Measurements from ENCODE around the gene SH3PXD2A.
A peak's percentile ranks its signal among the peaks of the same experiment; 100 is the strongest.

SH3PXD2A gene

GRCh38 chr10:103552856-103553742, 302.3 kb downstream of the SH3PXD2A start:
- Histone ChIP-seq H3K4me3 (ENCODE audit: low read length in 2 of 2) (no peak overlapping the region), H3K36me3 (ENCODE audit: control insufficient read depth in 2 of 2, insufficient read depth in 2 of 2, low read length in 2 of 2) (no peaks in the 10 kb centered on the region), H3K27ac (ENCODE audit: low read depth in 2 of 2, low read length in 2 of 2) (no peak overlapping the region), H3K27me3 (ENCODE audit: control insufficient read depth in 2 of 2, insufficient read depth in 2 of 2, low read length in 2 of 2) (peaks cover 4 to 5% of the 10 kb centered on the region in 2 donors), H3K4me1 (ENCODE audit: control insufficient read depth in 2 of 2, insufficient read depth in 2 of 2, low read length in 2 of 2) (peaks cover 16 to 39% of the 10 kb centered on the region in 2 donors), H3K9ac (ENCODE audit: low read depth in 1 of 2, low read length in 2 of 2) (no peak overlapping the region), H3K9me3 (ENCODE audit: control insufficient read depth in 2 of 2, low read length in 2 of 2) (no peaks in the 10 kb centered on the region)

GRCh38 chr10:103551619-103552602, 303.5 kb downstream of the SH3PXD2A start:
- H3K9me3 ChIP-seq (ENCODE audit: control insufficient read depth in 2 of 2, low read length in 2 of 2) = no peaks in the 10 kb centered on the region
- peaks cover 21 to 43% of the 10 kb centered on the region in 2 donors for H3K4me1 ChIP-seq (ENCODE audit: control insufficient read depth in 2 of 2, insufficient read depth in 2 of 2, low read length in 2 of 2)
- H3K4me3 ChIP-seq (ENCODE audit: low read length in 2 of 2) = no peak overlapping the region
- no peak overlapping the region for H3K9ac ChIP-seq (ENCODE audit: low read depth in 1 of 2, low read length in 2 of 2)
- H3K36me3 ChIP-seq (ENCODE audit: control insufficient read depth in 2 of 2, insufficient read depth in 2 of 2, low read length in 2 of 2) = no peaks in the 10 kb centered on the region
- H3K27ac ChIP-seq (ENCODE audit: low read depth in 2 of 2, low read length in 2 of 2) = no peak overlapping the region
- H3K27me3 ChIP-seq (ENCODE audit: control insufficient read depth in 2 of 2, insufficient read depth in 2 of 2, low read length in 2 of 2) = peaks cover 4 to 5% of the 10 kb centered on the region in 2 donors

GRCh38 chr10:103550229-103550628, 305.1 kb downstream of the SH3PXD2A start:
- H3K36me3 ChIP-seq (ENCODE audit: control insufficient read depth in 2 of 2, insufficient read depth in 2 of 2, low read length in 2 of 2) = no peaks in the 10 kb centered on the region

GRCh38 chr10:103549349-103549685, 306.1 kb downstream of the SH3PXD2A start:
- no peaks in the 10 kb centered on the region for H3K9me3 ChIP-seq (ENCODE audit: control insufficient read depth in 2 of 2, low read length in 2 of 2)
- peak overlapping the region; percentile 17 to 32 for H3K9ac ChIP-seq (ENCODE audit: low read depth in 1 of 2, low read length in 2 of 2)
- H3K27ac ChIP-seq (ENCODE audit: low read depth in 2 of 2, low read length in 2 of 2) = peak overlapping the region; percentile 74 to 77
- peaks cover 33 to 41% of the 10 kb centered on the region in 2 donors for H3K4me1 ChIP-seq (ENCODE audit: control insufficient read depth in 2 of 2, insufficient read depth in 2 of 2, low read length in 2 of 2)
- H3K36me3 ChIP-seq (ENCODE audit: control insufficient read depth in 2 of 2, insufficient read depth in 2 of 2, low read length in 2 of 2) = no peaks in the 10 kb centered on the region
- peak overlapping the region in 1 of 2 donors; percentile 18 for H3K4me3 ChIP-seq (ENCODE audit: low read length in 2 of 2)
- H3K27me3 ChIP-seq (ENCODE audit: control insufficient read depth in 2 of 2, insufficient read depth in 2 of 2, low read length in 2 of 2) = peaks cover 0 to under 1% of the 10 kb centered on the region in 2 donors

More at GRCh38 chr10:103550229-103550628, 305.1 kb downstream of the SH3PXD2A start:
- Histone ChIP-seq H3K27me3 (ENCODE audit: control insufficient read depth in 2 of 2, insufficient read depth in 2 of 2, low read length in 2 of 2) (peaks cover 0 to 3% of the 10 kb centered on the region in 2 donors), H3K9me3 (ENCODE audit: control insufficient read depth in 2 of 2, low read length in 2 of 2) (no peaks in the 10 kb centered on the region), H3K27ac (ENCODE audit: low read depth in 2 of 2, low read length in 2 of 2) (peak overlapping the region; percentile 74 to 77), H3K9ac (ENCODE audit: low read depth in 1 of 2, low read length in 2 of 2) (no peak overlapping the region), H3K4me1 (ENCODE audit: control insufficient read depth in 2 of 2, insufficient read depth in 2 of 2, low read length in 2 of 2) (peaks cover 27 to 42% of the 10 kb centered on the region in 2 donors), H3K4me3 (ENCODE audit: low read length in 2 of 2) (no peak overlapping the region)

GRCh38 chr10:103548581-103549348, 306.6 kb downstream of the SH3PXD2A start:
- Histone ChIP-seq H3K4me1 (ENCODE audit: control insufficient read depth in 2 of 2, insufficient read depth in 2 of 2, low read length in 2 of 2) (peaks cover 33 to 40% of the 10 kb centered on the region in 2 donors), H3K27me3 (ENCODE audit: control insufficient read depth in 2 of 2, insufficient read depth in 2 of 2, low read length in 2 of 2) (no peaks in the 10 kb centered on the region), H3K9me3 (ENCODE audit: control insufficient read depth in 2 of 2, low read length in 2 of 2) (no peaks in the 10 kb centered on the region), H3K4me3 (ENCODE audit: low read length in 2 of 2) (peak overlapping the region in 1 of 2 donors; percentile 18), H3K36me3 (ENCODE audit: control insufficient read depth in 2 of 2, insufficient read depth in 2 of 2, low read length in 2 of 2) (no peaks in the 10 kb centered on the region), H3K27ac (ENCODE audit: low read depth in 2 of 2, low read length in 2 of 2) (peak overlapping the region; percentile 74 to 77), H3K9ac (ENCODE audit: low read depth in 1 of 2, low read length in 2 of 2) (no peak overlapping the region)

GRCh38 chr10:103548006-103548405, 307.4 kb downstream of the SH3PXD2A start:
- Histone ChIP-seq H3K9ac (ENCODE audit: low read depth in 1 of 2, low read length in 2 of 2) (no peak overlapping the region), H3K9me3 (ENCODE audit: control insufficient read depth in 2 of 2, low read length in 2 of 2) (no peaks in the 10 kb centered on the region), H3K36me3 (ENCODE audit: control insufficient read depth in 2 of 2, insufficient read depth in 2 of 2, low read length in 2 of 2) (no peaks in the 10 kb centered on the region), H3K27me3 (ENCODE audit: control insufficient read depth in 2 of 2, insufficient read depth in 2 of 2, low read length in 2 of 2) (no peaks in the 10 kb centered on the region), H3K4me1 (ENCODE audit: control insufficient read depth in 2 of 2, insufficient read depth in 2 of 2, low read length in 2 of 2) (peaks cover 36 to 44% of the 10 kb centered on the region in 2 donors), H3K4me3 (ENCODE audit: low read length in 2 of 2) (no peak overlapping the region), H3K27ac (ENCODE audit: low read depth in 2 of 2, low read length in 2 of 2) (peak overlapping the region in 1 of 2 donors; percentile 77)

GRCh38 chr10:103547391-103547946, 307.9 kb downstream of the SH3PXD2A start:
- H3K9me3 ChIP-seq (ENCODE audit: control insufficient read depth in 2 of 2, low read length in 2 of 2) = no peaks in the 10 kb centered on the region
- H3K27ac ChIP-seq (ENCODE audit: low read depth in 2 of 2, low read length in 2 of 2) = peak overlapping the region; percentile 3 to 77
- H3K27me3 ChIP-seq (ENCODE audit: control insufficient read depth in 2 of 2, insufficient read depth in 2 of 2, low read length in 2 of 2) = no peaks in the 10 kb centered on the region
- H3K36me3 ChIP-seq (ENCODE audit: control insufficient read depth in 2 of 2, insufficient read depth in 2 of 2, low read length in 2 of 2) = no peaks in the 10 kb centered on the region
- peaks cover 39 to 48% of the 10 kb centered on the region in 2 donors for H3K4me1 ChIP-seq (ENCODE audit: control insufficient read depth in 2 of 2, insufficient read depth in 2 of 2, low read length in 2 of 2)
- no peak overlapping the region for H3K4me3 ChIP-seq (ENCODE audit: low read length in 2 of 2)
- no peak overlapping the region for H3K9ac ChIP-seq (ENCODE audit: low read depth in 1 of 2, low read length in 2 of 2)

- no peaks in the 10 kb centered on the region for H3K27me3 ChIP-seq (ENCODE audit: control insufficient read depth in 2 of 2, insufficient read depth in 2 of 2, low read length in 2 of 2)
- peaks cover 39 to 49% of the 10 kb centered on the region in 2 donors for H3K4me1 ChIP-seq (ENCODE audit: control insufficient read depth in 2 of 2, insufficient read depth in 2 of 2, low read length in 2 of 2)
- H3K9ac ChIP-seq (ENCODE audit: low read depth in 1 of 2, low read length in 2 of 2) = no peak overlapping the region
- no peaks in the 10 kb centered on the region for H3K36me3 ChIP-seq (ENCODE audit: control insufficient read depth in 2 of 2, insufficient read depth in 2 of 2, low read length in 2 of 2)
- no peak overlapping the region for H3K4me3 ChIP-seq (ENCODE audit: low read length in 2 of 2)
- H3K9me3 ChIP-seq (ENCODE audit: control insufficient read depth in 2 of 2, low read length in 2 of 2) = no peaks in the 10 kb centered on the region
- H3K27ac ChIP-seq (ENCODE audit: low read depth in 2 of 2, low read length in 2 of 2) = peak overlapping the region in 1 of 2 donors; percentile 6
Measured at GRCh38 chr10:103546401-103546800, 309.0 kb downstream of the SH3PXD2A start.

- Histone ChIP-seq H3K36me3 (ENCODE audit: control insufficient read depth in 2 of 2, insufficient read depth in 2 of 2, low read length in 2 of 2) (no peaks in the 10 kb centered on the region), H3K4me1 (ENCODE audit: control insufficient read depth in 2 of 2, insufficient read depth in 2 of 2, low read length in 2 of 2) (peaks cover 39 to 49% of the 10 kb centered on the region in 2 donors), H3K9me3 (ENCODE audit: control insufficient read depth in 2 of 2, low read length in 2 of 2) (no peaks in the 10 kb centered on the region), H3K9ac (ENCODE audit: low read depth in 1 of 2, low read length in 2 of 2) (no peak overlapping the region), H3K27me3 (ENCODE audit: control insufficient read depth in 2 of 2, insufficient read depth in 2 of 2, low read length in 2 of 2) (no peaks in the 10 kb centered on the region), H3K27ac (ENCODE audit: low read depth in 2 of 2, low read length in 2 of 2) (peak overlapping the region; percentile 6 to 35), H3K4me3 (ENCODE audit: low read length in 2 of 2) (no peak overlapping the region)
Measured at GRCh38 chr10:103545771-103546281, 309.6 kb downstream of the SH3PXD2A start.

Measured in mucosa of rectum (tissue), 2 donors.